Measurements from ENCODE around the gene APOBEC3F.

- TF ChIP-seq EZH2 (IDR thresholded peaks at IDR 0.05; ENCODE audit: borderline replicate concordance, insufficient read depth, low read depth, low read length, poor library complexity, severe bottlenecking) = no peak
- TF ChIP-seq CTCF (IDR thresholded peaks at IDR 0.05) = peak; percentile 23
Measured at GRCh38 chr22:39013942-39014722, 26.5 kb upstream of the APOBEC3F start, which contains the start of gene APOBEC3C.
